ENCODE measurements around the gene SYTL1.

DNA sequence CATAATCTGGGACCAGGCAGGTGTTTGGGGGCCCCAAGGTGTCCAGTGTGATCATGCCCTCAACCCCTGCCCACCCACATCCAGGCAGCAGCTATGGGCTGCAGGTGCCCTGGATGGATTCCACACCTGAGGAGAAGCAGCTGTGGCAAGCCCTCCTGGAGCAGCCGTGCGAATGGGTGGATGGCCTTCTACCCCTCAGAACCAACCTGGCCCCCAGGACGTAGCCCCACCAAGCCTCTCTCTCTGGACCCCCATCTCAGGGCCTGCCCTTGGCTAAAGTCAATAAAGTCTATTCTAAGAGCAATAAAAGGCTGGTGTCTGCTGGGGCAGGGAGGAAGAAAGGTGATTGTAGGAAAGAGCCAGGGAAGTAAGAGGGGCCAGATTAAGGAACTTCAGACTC lies 11.8 kb downstream of the SYTL1 start:
- TF ChIP-seq, protein P1, sequence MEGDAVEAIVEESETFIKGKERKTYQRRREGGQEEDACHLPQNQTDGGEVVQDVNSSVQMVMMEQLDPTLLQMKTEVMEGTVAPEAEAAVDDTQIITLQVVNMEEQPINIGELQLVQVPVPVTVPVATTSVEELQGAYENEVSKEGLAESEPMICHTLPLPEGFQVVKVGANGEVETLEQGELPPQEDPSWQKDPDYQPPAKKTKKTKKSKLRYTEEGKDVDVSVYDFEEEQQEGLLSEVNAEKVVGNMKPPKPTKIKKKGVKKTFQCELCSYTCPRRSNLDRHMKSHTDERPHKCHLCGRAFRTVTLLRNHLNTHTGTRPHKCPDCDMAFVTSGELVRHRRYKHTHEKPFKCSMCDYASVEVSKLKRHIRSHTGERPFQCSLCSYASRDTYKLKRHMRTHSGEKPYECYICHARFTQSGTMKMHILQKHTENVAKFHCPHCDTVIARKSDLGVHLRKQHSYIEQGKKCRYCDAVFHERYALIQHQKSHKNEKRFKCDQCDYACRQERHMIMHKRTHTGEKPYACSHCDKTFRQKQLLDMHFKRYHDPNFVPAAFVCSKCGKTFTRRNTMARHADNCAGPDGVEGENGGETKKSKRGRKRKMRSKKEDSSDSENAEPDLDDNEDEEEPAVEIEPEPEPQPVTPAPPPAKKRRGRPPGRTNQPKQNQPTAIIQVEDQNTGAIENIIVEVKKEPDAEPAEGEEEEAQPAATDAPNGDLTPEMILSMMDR (IDR thresholded peaks at IDR 0.05; ENCODE audit: poor library complexity, severe bottlenecking): no peak
- TF ChIP-seq EP300 (conservative IDR thresholded peaks at IDR 0.05; ENCODE audit: poor library complexity, severe bottlenecking) (no peak), POLR2AphosphoS5 (IDR thresholded peaks at IDR 0.05) (no peak), SMC3 (conservative IDR thresholded peaks at IDR 0.05; ENCODE audit: poor library complexity) (no peak), RAD21 (conservative IDR thresholded peaks at IDR 0.05) (no peak)

Data from neural cell (in vitro differentiated cells).